HEK293 (cell line): ENCODE measurements around the gene KLHL22.

Experiments
- CTCF ChIA-PET: fragments of 350-600 bp; formaldehyde crosslinking; extraction: SDS; loops from one replicate; lab custom pipeline; 2021; ENCODE audit warnings: antibody characterized with exemption; lab: Yijun Ruan, JAX
- POLR2A ChIA-PET: fragments of 300-600 bp; formaldehyde crosslinking; extraction: SDS; loops from one replicate; lab custom pipeline; 2020; ENCODE audit warnings: antibody characterized with exemption, inconsistent platforms; lab: Yijun Ruan, JAX
- H3K27ac ChIP-seq: fragments of 200-500 bp; sonication (Bioruptor generic); 2 replicates; pipeline ENCODE4 v1.5.1; 2014; ENCODE audit warnings: low read depth, low read length, control low read depth, inconsistent platforms; ENCODE audit errors: extremely low read depth
- H3K36me3 ChIP-seq, 2 experiments: fragments of 200-500 bp in 1 of 2; sonication (Bioruptor generic) in 1 of 2; 1 replicate in 1 of 2; 2 replicates in 1 of 2; pipeline ENCODE4 v1.5.1; 2014 to 2017; ENCODE audit warnings: inconsistent platforms in 2 of 2, low read length in 2 of 2; ENCODE audit not compliant: control insufficient read depth in 2 of 2, insufficient read depth in 1 of 2
- H3K4me1 ChIP-seq: fragments of 200-500 bp; sonication (Bioruptor generic); 2 replicates; pipeline ENCODE4 v1.5.1; 2014; ENCODE audit warnings: mild to moderate bottlenecking, low read length, inconsistent platforms; ENCODE audit not compliant: control insufficient read depth, insufficient read depth
- H3K4me3 ChIP-seq: 2 replicates; pipeline ENCODE4 v1.5.1; 2011; ENCODE audit warnings: low read depth, mild to moderate bottlenecking, control low read depth, low read length, moderate library complexity
- H3K9me3 ChIP-seq: fragments of 200-500 bp; sonication (Bioruptor generic); 2 replicates; pipeline ENCODE4 v1.5.1; 2014; ENCODE audit warnings: low read depth, low read length, inconsistent platforms; ENCODE audit not compliant: control insufficient read depth, insufficient read depth
- CTCF ChIP-seq: fragments of 450-650 bp; formaldehyde crosslinking; IDR thresholded peaks from 2 replicates; pipeline ENCODE4 v1.5.1; 2016; ENCODE audit warnings: missing biosample characterization, missing genetic modification characterization
- IKZF3 ChIP-seq: fragments of 450-650 bp; IDR thresholded peaks from 2 replicates; pipeline ENCODE4 v1.5.0; 2018; ENCODE audit warnings: missing biosample characterization, mild to moderate bottlenecking, missing genetic modification characterization, moderate library complexity
- KLF8 ChIP-seq: fragments of 450-650 bp; formaldehyde crosslinking; IDR thresholded peaks from 2 replicates; pipeline ENCODE4 v1.5.1; 2016; ENCODE audit warnings: missing biosample characterization, missing genetic modification characterization
- YY1 ChIP-seq: fragments of 450-650 bp; formaldehyde crosslinking; IDR thresholded peaks from 2 replicates; pipeline ENCODE4 v1.5.1; 2018; ENCODE audit warnings: missing biosample characterization, missing genetic modification characterization
- ZBTB6 ChIP-seq: fragments of 450-650 bp; formaldehyde crosslinking; IDR thresholded peaks from 2 replicates; pipeline ENCODE4 v1.5.1; 2017; ENCODE audit warnings: missing biosample characterization, missing genetic modification characterization
- ZFP3 ChIP-seq: fragments of 450-650 bp; formaldehyde crosslinking; IDR thresholded peaks from 2 replicates; pipeline ENCODE4 v1.5.1; 2016; ENCODE audit warnings: low read depth, missing biosample characterization, missing genetic modification characterization
- ZFP41 ChIP-seq: fragments of 450-650 bp; formaldehyde crosslinking; IDR thresholded peaks from 2 replicates; pipeline ENCODE4 v1.5.1; 2016; ENCODE audit warnings: missing biosample characterization, missing genetic modification characterization, borderline replicate concordance
- ZNF133 ChIP-seq: fragments of 450-650 bp; formaldehyde crosslinking; IDR thresholded peaks from 2 replicates; pipeline ENCODE4 v1.5.1; 2016; ENCODE audit warnings: missing biosample characterization, missing genetic modification characterization
- ZNF148 ChIP-seq: fragments of 450-650 bp; formaldehyde crosslinking; IDR thresholded peaks from 2 replicates; pipeline ENCODE4 v1.5.0; 2017; ENCODE audit warnings: missing biosample characterization, missing genetic modification characterization, borderline replicate concordance
- ZNF16 ChIP-seq: fragments of 450-650 bp; formaldehyde crosslinking; IDR thresholded peaks from 2 replicates; pipeline ENCODE4 v1.5.1; 2016; ENCODE audit warnings: low read depth, missing biosample characterization, missing genetic modification characterization
- ZNF175 ChIP-seq: fragments of 450-650 bp; formaldehyde crosslinking; IDR thresholded peaks from 2 replicates; pipeline ENCODE4 v1.5.1; 2016; ENCODE audit warnings: missing biosample characterization, missing genetic modification characterization
- ZNF239 ChIP-seq: fragments of 450-650 bp; formaldehyde crosslinking; IDR thresholded peaks from 2 replicates; pipeline ENCODE4 v1.5.1; 2016; ENCODE audit warnings: missing biosample characterization, missing genetic modification characterization
- ZNF24 ChIP-seq: fragments of 450-650 bp; formaldehyde crosslinking; IDR thresholded peaks from 2 replicates; pipeline ENCODE4 v1.5.1; 2016; ENCODE audit warnings: missing biosample characterization, missing genetic modification characterization
- ZNF248 ChIP-seq: fragments of 450-650 bp; formaldehyde crosslinking; IDR thresholded peaks from 2 replicates; pipeline ENCODE4 v1.5.1; 2017; ENCODE audit warnings: missing biosample characterization, missing genetic modification characterization
- ZNF280D ChIP-seq: fragments of 450-650 bp; formaldehyde crosslinking; IDR thresholded peaks from 2 replicates; pipeline ENCODE4 v1.5.1; 2016; ENCODE audit warnings: missing biosample characterization, missing genetic modification characterization
- ZNF366 ChIP-seq: fragments of 450-650 bp; formaldehyde crosslinking; conservative IDR thresholded peaks from 2 replicates; pipeline ENCODE4 v1.5.1; 2016; ENCODE audit warnings: missing biosample characterization, missing genetic modification characterization
- ZNF416 ChIP-seq: fragments of 450-650 bp; formaldehyde crosslinking; IDR thresholded peaks from 2 replicates; pipeline ENCODE4 v1.5.1; 2016; ENCODE audit warnings: missing biosample characterization, missing genetic modification characterization
- ZNF596 ChIP-seq: fragments of 450-650 bp; IDR thresholded peaks from 2 replicates; pipeline ENCODE4 v1.5.0; 2018; ENCODE audit warnings: missing biosample characterization, mild to moderate bottlenecking, missing genetic modification characterization, moderate library complexity
- ZNF621 ChIP-seq: fragments of 450-650 bp; formaldehyde crosslinking; IDR thresholded peaks from 2 replicates; pipeline ENCODE4 v1.5.1; 2017; ENCODE audit warnings: missing biosample characterization, missing genetic modification characterization
- ZNF660 ChIP-seq: fragments of 450-650 bp; IDR thresholded peaks from 2 replicates; pipeline ENCODE4 v1.5.1; 2018; ENCODE audit warnings: missing biosample characterization, mild to moderate bottlenecking, missing genetic modification characterization
- ZNF701 ChIP-seq: fragments of 450-650 bp; formaldehyde crosslinking; IDR thresholded peaks from 2 replicates; pipeline ENCODE4 v1.5.1; 2016; ENCODE audit warnings: missing biosample characterization, missing genetic modification characterization
- ZNF704 ChIP-seq: fragments of 450-650 bp; formaldehyde crosslinking; IDR thresholded peaks from 2 replicates; pipeline ENCODE4 v1.5.1; 2016; ENCODE audit warnings: missing biosample characterization, missing genetic modification characterization
- ZNF707 ChIP-seq: fragments of 450-650 bp; formaldehyde crosslinking; IDR thresholded peaks from 2 replicates; pipeline ENCODE4 v1.5.1; 2016; ENCODE audit warnings: missing biosample characterization, missing genetic modification characterization
- ZNF785 ChIP-seq: fragments of 450-650 bp; formaldehyde crosslinking; IDR thresholded peaks from 2 replicates; pipeline ENCODE4 v1.5.1; 2016; ENCODE audit warnings: missing biosample characterization, missing genetic modification characterization
- ZSCAN5A ChIP-seq: fragments of 450-650 bp; formaldehyde crosslinking; IDR thresholded peaks from 2 replicates; pipeline ENCODE4 v1.5.1; 2016; ENCODE audit warnings: missing biosample characterization, missing genetic modification characterization

KLHL22 gene

GRCh38 chr22:20439556-20439927 lies 56.1 kb downstream of the KLHL22 start:
- no peak overlapping the region for H3K27ac ChIP-seq
- TF ChIP-seq ZSCAN5A (no peak), ZNF707 (no peak), ZFP3 (tag by site-specific recombination) (no peak), ZNF701 (tag by site-specific recombination) (no peak), ZNF660 (tag by site-specific recombination) (no peak), ZNF621 (no peak), ZNF280D (tag by site-specific recombination) (no peak), ZNF133 (tag by site-specific recombination) (no peak), ZNF416 (no peak), ZNF366 (tag by site-specific recombination) (no peak), ZFP41 (tag by site-specific recombination) (no peak), ZNF239 (tag by site-specific recombination) (no peak), ZNF175 (tag by site-specific recombination) (no peak), ZNF704 (tag by site-specific recombination) (no peak), ZBTB6 (tag by site-specific recombination) (no peak), IKZF3 (tag by site-specific recombination) (no peak), ZNF248 (tag by site-specific recombination) (no peak)
- H3K4me3 ChIP-seq, result no peak overlapping the region
- H3K36me3 ChIP-seq, result peaks cover 0 to 38% of the 10 kb centered on the region in 2 experiments; a peak in 2 of 3 replicates
- no peaks in the 10 kb centered on the region for H3K4me1 ChIP-seq
- H3K9me3 ChIP-seq, result no peaks in the 10 kb centered on the region
- CTCF ChIA-PET, result interaction anchor here (1.4 kb wide), 1 partner anchor 17 kb away, joined by 5 read pairs; no protein-coding TSS in a partner anchor
- POLR2A ChIA-PET, result no interaction called here

- no peak overlapping the region for H3K27ac ChIP-seq
- CTCF ChIA-PET, result interaction anchor here (0.8 to 1.4 kb wide), 3 partner anchors 9 to 21 kb away, joined by 3 to 5 read pairs (median 4); no protein-coding TSS in a partner anchor
- no peak for TF ChIP-seq YY1 (tag by site-specific recombination)
- no peak for TF ChIP-seq ZNF785 (tag by site-specific recombination)
- TF ChIP-seq ZNF148 (tag by site-specific recombination), result no peak
- no peak for TF ChIP-seq ZNF596 (tag by site-specific recombination)
- TF ChIP-seq CTCF (tag by site-specific recombination), result peak; percentile 43; the same call in 1 of the 2 replicates
- no peak for TF ChIP-seq ZNF24 (tag by site-specific recombination)
- TF ChIP-seq ZNF16, result no peak
- no peak for TF ChIP-seq KLF8 (tag by site-specific recombination)
Measured at GRCh38 chr22:20438678-20439492, 56.7 kb downstream of the KLHL22 start.

More at GRCh38 chr22:20438678-20439492, 56.7 kb downstream of the KLHL22 start:
- Histone ChIP-seq H3K4me3 (no peak overlapping the region), H3K4me1 (no peaks in the 10 kb centered on the region), H3K36me3 (peaks cover 0 to 34% of the 10 kb centered on the region in 2 experiments; a peak in 1 of 3 replicates), H3K9me3 (no peaks in the 10 kb centered on the region)
- POLR2A ChIA-PET, result no interaction called here
